Measurements from ENCODE around the gene DCLK2.

DNA sequence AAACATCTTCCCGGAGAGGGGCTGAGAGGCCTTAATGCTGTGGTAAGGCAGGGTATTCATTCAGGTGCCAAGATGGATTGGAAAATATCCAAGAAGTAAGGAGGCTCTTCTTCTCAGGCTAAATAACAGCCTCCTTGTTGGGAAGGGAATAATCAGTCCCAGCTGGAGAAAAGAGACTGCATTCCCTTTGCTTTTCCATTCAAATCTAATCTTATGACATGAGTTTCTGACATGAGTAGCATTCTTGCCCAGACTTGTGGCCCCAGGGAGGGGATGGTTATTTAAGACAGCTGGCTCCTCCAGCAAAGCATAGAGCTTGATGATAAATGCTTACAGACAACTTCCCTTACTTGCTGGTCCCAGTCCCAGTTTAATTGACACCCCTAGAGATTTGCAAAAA lies 98.3 kb downstream of the DCLK2 start:
- TF ChIP-seq, protein P1, sequence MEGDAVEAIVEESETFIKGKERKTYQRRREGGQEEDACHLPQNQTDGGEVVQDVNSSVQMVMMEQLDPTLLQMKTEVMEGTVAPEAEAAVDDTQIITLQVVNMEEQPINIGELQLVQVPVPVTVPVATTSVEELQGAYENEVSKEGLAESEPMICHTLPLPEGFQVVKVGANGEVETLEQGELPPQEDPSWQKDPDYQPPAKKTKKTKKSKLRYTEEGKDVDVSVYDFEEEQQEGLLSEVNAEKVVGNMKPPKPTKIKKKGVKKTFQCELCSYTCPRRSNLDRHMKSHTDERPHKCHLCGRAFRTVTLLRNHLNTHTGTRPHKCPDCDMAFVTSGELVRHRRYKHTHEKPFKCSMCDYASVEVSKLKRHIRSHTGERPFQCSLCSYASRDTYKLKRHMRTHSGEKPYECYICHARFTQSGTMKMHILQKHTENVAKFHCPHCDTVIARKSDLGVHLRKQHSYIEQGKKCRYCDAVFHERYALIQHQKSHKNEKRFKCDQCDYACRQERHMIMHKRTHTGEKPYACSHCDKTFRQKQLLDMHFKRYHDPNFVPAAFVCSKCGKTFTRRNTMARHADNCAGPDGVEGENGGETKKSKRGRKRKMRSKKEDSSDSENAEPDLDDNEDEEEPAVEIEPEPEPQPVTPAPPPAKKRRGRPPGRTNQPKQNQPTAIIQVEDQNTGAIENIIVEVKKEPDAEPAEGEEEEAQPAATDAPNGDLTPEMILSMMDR (IDR thresholded peaks at IDR 0.05 in 2 of 3, conservative IDR thresholded peaks at IDR 0.05 in 1 of 3; ENCODE audit: borderline replicate concordance in 1 of 3, insufficient read depth in 1 of 3, low read depth in 2 of 3, low read length in 2 of 3), result no peak
- TF ChIP-seq, protein P2, sequence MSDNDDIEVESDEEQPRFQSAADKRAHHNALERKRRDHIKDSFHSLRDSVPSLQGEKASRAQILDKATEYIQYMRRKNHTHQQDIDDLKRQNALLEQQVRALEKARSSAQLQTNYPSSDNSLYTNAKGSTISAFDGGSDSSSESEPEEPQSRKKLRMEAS (IDR thresholded peaks at IDR 0.05), result no peak

Data from HCT116 (cell line).